SK-N-SH treated with all-trans-retinoic acid at 6 μM for 48 hours (cell line): Measurements from ENCODE around the gene AKAP6.

ENCODE experiments used
- ARNTL ChIP-seq: fragments of 450-650 bp; formaldehyde crosslinking; IDR thresholded peaks from 2 replicates; pipeline ENCODE4 v1.5.0; 2020; ENCODE audit warnings: low read depth, mild to moderate bottlenecking, moderate library complexity, borderline replicate concordance
- BACH2 ChIP-seq: fragments of 250-450 bp; sonication (Bioruptor Pico); IDR thresholded peaks from 2 replicates; pipeline ENCODE4 v1.9.0; 2021; ENCODE audit warnings: mild to moderate bottlenecking, borderline replicate concordance
- ISL1 ChIP-seq: fragments of 250-450 bp; sonication (Bioruptor Pico); IDR thresholded peaks from 2 replicates; pipeline ENCODE4 v2.1.2; 2022; ENCODE audit warnings: mild to moderate bottlenecking, moderate library complexity
- OSR1 ChIP-seq: fragments of 250-450 bp; sonication (Bioruptor Pico); IDR thresholded peaks from 2 replicates; pipeline ENCODE4 v1.8.0; 2022; ENCODE audit warnings: moderate library complexity, mild to moderate bottlenecking, inconsistent platforms
- RARB ChIP-seq: fragments of 250-450 bp; sonication (Bioruptor Pico); IDR thresholded peaks from 2 replicates; pipeline ENCODE4 v1.8.0; 2021; ENCODE audit warnings: mild to moderate bottlenecking, moderate library complexity
- ZFP30 ChIP-seq: fragments of 450-650 bp; formaldehyde crosslinking; IDR thresholded peaks from 2 replicates; pipeline ENCODE4 v1.5.0; 2022; ENCODE audit warnings: mild to moderate bottlenecking, moderate library complexity
- ZNF70 ChIP-seq: fragments of 450-650 bp; formaldehyde crosslinking; IDR thresholded peaks from 2 replicates; pipeline ENCODE4 v1.5.0; 2020; ENCODE audit warnings: mild to moderate bottlenecking, moderate library complexity
- TF ChIP-seq, protein P1 (sequence below): fragments of 250-450 bp; sonication (Bioruptor Pico); IDR thresholded peaks from 2 replicates; pipeline ENCODE4 v1.5.1; 2021; ENCODE audit warnings: mild to moderate bottlenecking, moderate library complexity
- TF ChIP-seq, protein P2 (sequence below): fragments of 250-450 bp; sonication (Bioruptor Pico); IDR thresholded peaks from 2 replicates; pipeline ENCODE4 v1.5.0; 2020; ENCODE audit warnings: mild to moderate bottlenecking, moderate library complexity
- TF ChIP-seq, protein P3 (sequence below): fragments of 250-450 bp; sonication (Bioruptor Pico); IDR thresholded peaks from 2 replicates; pipeline ENCODE4 v1.8.0; 2020; ENCODE audit warnings: mild to moderate bottlenecking, moderate library complexity, borderline replicate concordance

- no peak for TF ChIP-seq ISL1
- TF ChIP-seq, protein P1, sequence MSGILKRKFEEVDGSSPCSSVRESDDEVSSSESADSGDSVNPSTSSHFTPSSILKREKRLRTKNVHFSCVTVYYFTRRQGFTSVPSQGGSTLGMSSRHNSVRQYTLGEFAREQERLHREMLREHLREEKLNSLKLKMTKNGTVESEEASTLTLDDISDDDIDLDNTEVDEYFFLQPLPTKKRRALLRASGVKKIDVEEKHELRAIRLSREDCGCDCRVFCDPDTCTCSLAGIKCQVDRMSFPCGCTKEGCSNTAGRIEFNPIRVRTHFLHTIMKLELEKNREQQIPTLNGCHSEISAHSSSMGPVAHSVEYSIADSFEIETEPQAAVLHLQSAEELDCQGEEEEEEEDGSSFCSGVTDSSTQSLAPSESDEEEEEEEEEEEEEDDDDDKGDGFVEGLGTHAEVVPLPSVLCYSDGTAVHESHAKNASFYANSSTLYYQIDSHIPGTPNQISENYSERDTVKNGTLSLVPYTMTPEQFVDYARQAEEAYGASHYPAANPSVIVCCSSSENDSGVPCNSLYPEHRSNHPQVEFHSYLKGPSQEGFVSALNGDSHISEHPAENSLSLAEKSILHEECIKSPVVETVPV (CRISPR knock-in tag), result no peak
- no peak for TF ChIP-seq ARNTL (CRISPR knock-in tag)
- no peak for TF ChIP-seq ZNF70
- TF ChIP-seq OSR1, result no peak
- TF ChIP-seq, protein P2, sequence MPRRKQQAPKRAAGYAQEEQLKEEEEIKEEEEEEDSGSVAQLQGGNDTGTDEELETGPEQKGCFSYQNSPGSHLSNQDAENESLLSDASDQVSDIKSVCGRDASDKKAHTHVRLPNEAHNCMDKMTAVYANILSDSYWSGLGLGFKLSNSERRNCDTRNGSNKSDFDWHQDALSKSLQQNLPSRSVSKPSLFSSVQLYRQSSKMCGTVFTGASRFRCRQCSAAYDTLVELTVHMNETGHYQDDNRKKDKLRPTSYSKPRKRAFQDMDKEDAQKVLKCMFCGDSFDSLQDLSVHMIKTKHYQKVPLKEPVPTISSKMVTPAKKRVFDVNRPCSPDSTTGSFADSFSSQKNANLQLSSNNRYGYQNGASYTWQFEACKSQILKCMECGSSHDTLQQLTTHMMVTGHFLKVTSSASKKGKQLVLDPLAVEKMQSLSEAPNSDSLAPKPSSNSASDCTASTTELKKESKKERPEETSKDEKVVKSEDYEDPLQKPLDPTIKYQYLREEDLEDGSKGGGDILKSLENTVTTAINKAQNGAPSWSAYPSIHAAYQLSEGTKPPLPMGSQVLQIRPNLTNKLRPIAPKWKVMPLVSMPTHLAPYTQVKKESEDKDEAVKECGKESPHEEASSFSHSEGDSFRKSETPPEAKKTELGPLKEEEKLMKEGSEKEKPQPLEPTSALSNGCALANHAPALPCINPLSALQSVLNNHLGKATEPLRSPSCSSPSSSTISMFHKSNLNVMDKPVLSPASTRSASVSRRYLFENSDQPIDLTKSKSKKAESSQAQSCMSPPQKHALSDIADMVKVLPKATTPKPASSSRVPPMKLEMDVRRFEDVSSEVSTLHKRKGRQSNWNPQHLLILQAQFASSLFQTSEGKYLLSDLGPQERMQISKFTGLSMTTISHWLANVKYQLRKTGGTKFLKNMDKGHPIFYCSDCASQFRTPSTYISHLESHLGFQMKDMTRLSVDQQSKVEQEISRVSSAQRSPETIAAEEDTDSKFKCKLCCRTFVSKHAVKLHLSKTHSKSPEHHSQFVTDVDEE, result no peak
- TF ChIP-seq, protein P3, sequence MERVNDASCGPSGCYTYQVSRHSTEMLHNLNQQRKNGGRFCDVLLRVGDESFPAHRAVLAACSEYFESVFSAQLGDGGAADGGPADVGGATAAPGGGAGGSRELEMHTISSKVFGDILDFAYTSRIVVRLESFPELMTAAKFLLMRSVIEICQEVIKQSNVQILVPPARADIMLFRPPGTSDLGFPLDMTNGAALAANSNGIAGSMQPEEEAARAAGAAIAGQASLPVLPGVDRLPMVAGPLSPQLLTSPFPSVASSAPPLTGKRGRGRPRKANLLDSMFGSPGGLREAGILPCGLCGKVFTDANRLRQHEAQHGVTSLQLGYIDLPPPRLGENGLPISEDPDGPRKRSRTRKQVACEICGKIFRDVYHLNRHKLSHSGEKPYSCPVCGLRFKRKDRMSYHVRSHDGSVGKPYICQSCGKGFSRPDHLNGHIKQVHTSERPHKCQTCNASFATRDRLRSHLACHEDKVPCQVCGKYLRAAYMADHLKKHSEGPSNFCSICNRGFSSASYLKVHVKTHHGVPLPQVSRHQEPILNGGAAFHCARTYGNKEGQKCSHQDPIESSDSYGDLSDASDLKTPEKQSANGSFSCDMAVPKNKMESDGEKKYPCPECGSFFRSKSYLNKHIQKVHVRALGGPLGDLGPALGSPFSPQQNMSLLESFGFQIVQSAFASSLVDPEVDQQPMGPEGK (CRISPR knock-in tag), result no peak
- TF ChIP-seq ZFP30 (CRISPR knock-in tag), result no peak
- no peak for TF ChIP-seq RARB (CRISPR knock-in tag)
- TF ChIP-seq BACH2, result no peak
These were observed 39.0 kb downstream of the AKAP6 start for GRCh38 chr14:32368107-32368506.
